ENCODE results near the gene CDH26. TPM values are rescaled to one million over a fixed set of nuclear protein-coding genes. Genes with fewer than 3 reads are reported as not detected.
A peak's percentile ranks its signal among the peaks of the same experiment; 100 is the strongest.

CDH26 gene
- total and polyA plus RNA-seq, 2 donors (not counting 1 experiment from before 2014, with no cell fraction given): 1.8 to 2.3 TPM

DNA sequence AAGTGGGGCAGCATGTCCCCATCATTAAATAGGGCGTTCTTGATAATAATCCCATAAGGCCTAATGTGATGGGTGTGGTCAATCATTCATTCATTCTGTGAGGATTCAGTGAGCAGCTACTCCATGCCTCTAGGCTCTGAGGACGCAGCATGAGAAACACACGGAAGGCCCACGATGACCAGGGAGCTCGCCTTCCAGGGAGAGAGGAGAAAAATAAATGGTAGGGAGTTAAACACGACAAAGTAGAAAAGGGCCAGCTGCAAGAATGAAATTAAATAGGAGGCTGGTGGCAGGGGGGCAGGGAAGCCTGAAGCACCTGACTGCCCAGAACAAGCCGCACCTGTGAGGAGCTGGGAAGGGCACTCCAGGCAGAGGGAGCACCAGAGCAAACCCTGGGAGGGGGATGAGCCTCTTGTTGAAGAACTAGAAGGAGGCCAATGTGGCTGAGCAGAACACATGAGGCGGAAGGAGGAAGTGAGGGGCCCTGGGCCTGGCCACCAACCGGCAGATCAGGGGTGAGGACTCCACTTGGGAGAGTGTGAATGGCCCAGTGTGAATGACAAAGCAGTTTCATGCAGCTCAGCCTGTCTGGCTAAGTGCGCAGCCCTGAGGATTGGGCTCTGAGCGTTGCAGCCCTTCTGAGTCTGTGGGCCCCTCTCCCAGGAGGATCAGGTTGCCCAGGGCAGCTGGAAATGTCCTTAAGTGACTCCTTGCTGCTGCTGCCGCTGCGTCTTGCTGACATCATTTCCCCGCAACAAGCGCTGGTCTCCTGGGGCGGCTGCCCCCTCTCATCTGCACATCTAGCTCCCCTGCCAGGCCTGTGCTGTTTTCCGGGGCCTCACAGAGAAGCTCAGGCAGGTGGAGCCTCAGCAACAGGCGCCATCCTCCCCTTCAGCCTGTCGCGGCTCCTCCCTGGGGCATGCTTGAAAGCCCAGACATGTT, 99.9 kb downstream of the CDH26 start:
- no peaks in the 10 kb centered on the region for H3K9me3 ChIP-seq (ENCODE audit: control extremely low read depth in 1 of 3, control insufficient read depth in 2 of 3, insufficient read depth in 1 of 3, low read length in 2 of 3)
- POLR2A ChIA-PET: no interaction called here
- no peak for TF ChIP-seq EZH2 (IDR thresholded peaks at IDR 0.05; ENCODE audit: borderline replicate concordance, insufficient read depth, low read depth, low read length, poor library complexity, severe bottlenecking)
- TF ChIP-seq, protein P1, sequence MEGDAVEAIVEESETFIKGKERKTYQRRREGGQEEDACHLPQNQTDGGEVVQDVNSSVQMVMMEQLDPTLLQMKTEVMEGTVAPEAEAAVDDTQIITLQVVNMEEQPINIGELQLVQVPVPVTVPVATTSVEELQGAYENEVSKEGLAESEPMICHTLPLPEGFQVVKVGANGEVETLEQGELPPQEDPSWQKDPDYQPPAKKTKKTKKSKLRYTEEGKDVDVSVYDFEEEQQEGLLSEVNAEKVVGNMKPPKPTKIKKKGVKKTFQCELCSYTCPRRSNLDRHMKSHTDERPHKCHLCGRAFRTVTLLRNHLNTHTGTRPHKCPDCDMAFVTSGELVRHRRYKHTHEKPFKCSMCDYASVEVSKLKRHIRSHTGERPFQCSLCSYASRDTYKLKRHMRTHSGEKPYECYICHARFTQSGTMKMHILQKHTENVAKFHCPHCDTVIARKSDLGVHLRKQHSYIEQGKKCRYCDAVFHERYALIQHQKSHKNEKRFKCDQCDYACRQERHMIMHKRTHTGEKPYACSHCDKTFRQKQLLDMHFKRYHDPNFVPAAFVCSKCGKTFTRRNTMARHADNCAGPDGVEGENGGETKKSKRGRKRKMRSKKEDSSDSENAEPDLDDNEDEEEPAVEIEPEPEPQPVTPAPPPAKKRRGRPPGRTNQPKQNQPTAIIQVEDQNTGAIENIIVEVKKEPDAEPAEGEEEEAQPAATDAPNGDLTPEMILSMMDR (IDR thresholded peaks at IDR 0.05): no peak
- H3K9ac ChIP-seq (ENCODE audit: low read length): peak overlapping the region; percentile 31
- peaks cover 23 to 38% of the 10 kb centered on the region in 2 donors for H3K4me1 ChIP-seq (ENCODE audit: control insufficient read depth in 2 of 2, insufficient read depth in 2 of 2, low read length in 2 of 2)
- H3K36me3 ChIP-seq (replicated peaks in 1 of 2; ENCODE audit: control extremely low read depth in 1 of 2, control insufficient read depth in 1 of 2, extremely low read depth in 1 of 2, insufficient read depth in 2 of 2, low read length in 1 of 2): no peaks in the 10 kb centered on the region
- no peaks in the 10 kb centered on the region for H4K20me1 ChIP-seq (ENCODE audit: control insufficient read depth, insufficient read depth, low read length, poor library complexity, severe bottlenecking)
- H2AFZ ChIP-seq (ENCODE audit: insufficient read depth, low read depth, low read length, poor library complexity, severe bottlenecking): peak overlapping the region; percentile 77
- H3K79me2 ChIP-seq (ENCODE audit: control insufficient read depth, insufficient read depth, low read length): no peaks in the 10 kb centered on the region
- Mint-ChIP-seq H3K27ac (no peak overlapping the region), H3K9me3 (ENCODE audit: insufficient read depth) (no peaks in the 10 kb centered on the region), H3K4me3 (peak overlapping the region; percentile 55), H3K27me3 (peaks cover 9% of the 10 kb centered on the region), H3K4me1 (peaks cover 36% of the 10 kb centered on the region)
- DNase-seq: peak; percentile 39
- peak overlapping the region in 2 of 5 experiments; percentile 0 to 12 for H3K4me3 ChIP-seq (ENCODE audit: control extremely low read depth in 1 of 5, extremely low read depth in 1 of 5, insufficient read depth in 1 of 5, low read depth in 2 of 5, low read length in 4 of 5)
- CTCF ChIA-PET: interaction anchor here (0.7 to 3.6 kb wide), 12 partner anchors 12 to 1838 kb away, joined by 3 to 32 read pairs (median 4); partner anchors contain the start of gene SYCP2
- ATAC-seq (ENCODE audit: low read depth): peak; percentile 61
- H3K4me2 ChIP-seq (replicated peaks; ENCODE audit: low read depth, low read length, poor library complexity, severe bottlenecking): peak overlapping the region; percentile 64
- H3K27ac ChIP-seq (ENCODE audit: low read length in 2 of 2): no peak overlapping the region
- no peaks in the 10 kb centered on the region for H3K27me3 ChIP-seq (replicated peaks in 1 of 4; ENCODE audit: control extremely low read depth in 1 of 4, control insufficient read depth in 3 of 4, insufficient read depth in 4 of 4, low read length in 3 of 4)
- intact Hi-C loops (cut with micrococcal nuclease): no loop called here
- WGBS (ENCODE audit: insufficient coverage): 16% methylated on average over 19 of the region's 20 CpGs

DNA sequence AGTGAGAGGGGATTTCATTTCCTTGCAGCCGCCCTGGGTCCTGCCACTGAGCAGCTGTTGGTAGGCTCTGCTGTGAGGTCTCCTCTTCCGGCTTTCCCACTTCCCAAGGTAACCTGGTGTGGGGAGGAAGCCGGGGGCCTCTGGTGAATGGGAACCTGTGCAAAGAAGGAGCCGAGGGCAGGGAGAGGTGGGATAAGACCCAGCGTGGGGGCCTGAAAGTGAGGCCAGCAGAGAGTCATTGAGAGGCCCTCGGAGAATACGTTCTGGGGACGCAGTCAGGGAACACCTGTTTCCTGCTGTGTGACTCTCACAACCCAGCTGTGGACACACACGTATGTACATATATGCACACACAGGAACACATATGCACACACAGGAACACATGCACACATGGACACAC, 100.7 kb downstream of the CDH26 start:
- 15% methylated on average over 7 of the region's 9 CpGs for WGBS (ENCODE audit: insufficient coverage)
- Histone ChIP-seq H3K4me1 (ENCODE audit: control insufficient read depth in 2 of 2, insufficient read depth in 2 of 2, low read length in 2 of 2) (peaks cover 23 to 38% of the 10 kb centered on the region in 2 donors), H4K20me1 (ENCODE audit: control insufficient read depth, insufficient read depth, low read length, poor library complexity, severe bottlenecking) (no peaks in the 10 kb centered on the region), H3K27ac (ENCODE audit: low read length in 2 of 2) (no peak overlapping the region), H3K79me2 (ENCODE audit: control insufficient read depth, insufficient read depth, low read length) (no peaks in the 10 kb centered on the region), H3K36me3 (replicated peaks in 1 of 2; ENCODE audit: control extremely low read depth in 1 of 2, control insufficient read depth in 1 of 2, extremely low read depth in 1 of 2, insufficient read depth in 2 of 2, low read length in 1 of 2) (no peaks in the 10 kb centered on the region), H3K9me3 (ENCODE audit: control extremely low read depth in 1 of 3, control insufficient read depth in 2 of 3, insufficient read depth in 1 of 3, low read length in 2 of 3) (no peaks in the 10 kb centered on the region), H3K27me3 (replicated peaks in 1 of 4; ENCODE audit: control extremely low read depth in 1 of 4, control insufficient read depth in 3 of 4, insufficient read depth in 4 of 4, low read length in 3 of 4) (no peaks in the 10 kb centered on the region), H3K4me3 (ENCODE audit: control extremely low read depth in 1 of 5, extremely low read depth in 1 of 5, insufficient read depth in 1 of 5, low read depth in 2 of 5, low read length in 4 of 5) (no peak overlapping the region), H2AFZ (ENCODE audit: insufficient read depth, low read depth, low read length, poor library complexity, severe bottlenecking) (peak overlapping the region; percentile 77), H3K4me2 (replicated peaks; ENCODE audit: low read depth, low read length, poor library complexity, severe bottlenecking) (peak overlapping the region; percentile 64), H3K9ac (ENCODE audit: low read length) (no peak overlapping the region)
- H3K9me3 Mint-ChIP-seq (ENCODE audit: insufficient read depth): no peaks in the 10 kb centered on the region
- no peak for DNase-seq
- TF ChIP-seq, protein P1 (IDR thresholded peaks at IDR 0.05): no peak
- no peak for TF ChIP-seq EZH2 (IDR thresholded peaks at IDR 0.05; ENCODE audit: borderline replicate concordance, insufficient read depth, low read depth, low read length, poor library complexity, severe bottlenecking)
- peaks cover 36% of the 10 kb centered on the region for H3K4me1 Mint-ChIP-seq
- ATAC-seq (ENCODE audit: low read depth): no peak
- no peak overlapping the region for H3K27ac Mint-ChIP-seq
- ChIA-PET POLR2A (no interaction called here), CTCF (interaction anchor here (1.6 to 3.6 kb wide), 3 partner anchors 11 to 204 kb away, joined by 3 to 32 read pairs (median 10); no protein-coding TSS in a partner anchor)
- no peak overlapping the region for H3K4me3 Mint-ChIP-seq
- peaks cover 8% of the 10 kb centered on the region for H3K27me3 Mint-ChIP-seq
- intact Hi-C loops (cut with micrococcal nuclease): no loop called here

Data from B cell (primary cell).